ENCODE data around the gene LIPC. TPM values are rescaled to one million over a fixed set of nuclear protein-coding genes. Genes with fewer than 3 reads are reported as not detected.
A peak's percentile ranks its signal among the peaks of the same experiment; 100 is the strongest.

LIPC gene
- total RNA-seq, 4 donors from 2014 or later = 0.48 to 8.2 (median 2.6) TPM; not detected in 1

DNA sequence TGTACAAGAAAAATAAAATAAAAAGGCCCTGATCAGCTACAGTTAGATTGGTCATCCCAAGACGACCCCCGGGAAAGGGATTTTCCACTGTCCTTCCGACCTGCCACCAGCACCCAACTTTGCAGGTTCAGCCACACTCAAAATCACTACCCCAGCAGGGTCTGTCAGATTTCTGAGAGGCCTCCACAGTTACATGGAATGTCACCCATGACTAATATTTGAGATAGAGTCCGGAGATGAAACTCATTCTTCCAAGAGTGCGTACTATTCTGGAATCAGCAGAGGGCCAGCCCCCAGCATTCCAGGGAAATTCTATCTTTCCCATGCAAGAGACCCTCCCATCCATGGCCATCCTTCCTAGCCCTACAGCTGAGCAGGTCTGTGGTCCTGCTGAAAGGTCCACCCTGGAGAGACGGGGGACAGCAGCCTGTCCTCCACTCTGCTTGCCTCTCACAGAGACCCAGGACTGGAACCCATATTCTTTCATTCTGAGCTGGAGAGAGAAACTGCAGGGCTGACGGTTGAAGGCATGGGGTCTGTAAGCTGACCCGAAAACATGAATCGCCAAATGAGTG lies 5.8 kb downstream of the LIPC start:
- intact Hi-C loops (cut with DNase I; ENCODE audit: low total_unique reads) (no loop called here), in situ Hi-C loops (cut with MboI; ENCODE audit: low pct_ligation_motif_present in 1 of 4, low pct_unique_long_range_greater_than_20kb in 1 of 4, low sequenced_read_pairs in 3 of 4) (no loop called here)
- H3K9me3 ChIP-seq = no peaks in the 10 kb centered on the region
- DNase-seq = no peak
- no peak overlapping the region for H3K27ac ChIP-seq
- H3K36me3 ChIP-seq = no peaks in the 10 kb centered on the region
- WGBS, 2 donors (ENCODE audit: low coverage in 1 of 2) = 80 to 95% methylated on average over 1 to 9 of the region's 9 CpGs
- no peaks in the 10 kb centered on the region for H3K27me3 ChIP-seq
- no peak for TF ChIP-seq EP300 (IDR thresholded peaks at IDR 0.05; ENCODE audit: low read depth)
- TF ChIP-seq, protein P1, sequence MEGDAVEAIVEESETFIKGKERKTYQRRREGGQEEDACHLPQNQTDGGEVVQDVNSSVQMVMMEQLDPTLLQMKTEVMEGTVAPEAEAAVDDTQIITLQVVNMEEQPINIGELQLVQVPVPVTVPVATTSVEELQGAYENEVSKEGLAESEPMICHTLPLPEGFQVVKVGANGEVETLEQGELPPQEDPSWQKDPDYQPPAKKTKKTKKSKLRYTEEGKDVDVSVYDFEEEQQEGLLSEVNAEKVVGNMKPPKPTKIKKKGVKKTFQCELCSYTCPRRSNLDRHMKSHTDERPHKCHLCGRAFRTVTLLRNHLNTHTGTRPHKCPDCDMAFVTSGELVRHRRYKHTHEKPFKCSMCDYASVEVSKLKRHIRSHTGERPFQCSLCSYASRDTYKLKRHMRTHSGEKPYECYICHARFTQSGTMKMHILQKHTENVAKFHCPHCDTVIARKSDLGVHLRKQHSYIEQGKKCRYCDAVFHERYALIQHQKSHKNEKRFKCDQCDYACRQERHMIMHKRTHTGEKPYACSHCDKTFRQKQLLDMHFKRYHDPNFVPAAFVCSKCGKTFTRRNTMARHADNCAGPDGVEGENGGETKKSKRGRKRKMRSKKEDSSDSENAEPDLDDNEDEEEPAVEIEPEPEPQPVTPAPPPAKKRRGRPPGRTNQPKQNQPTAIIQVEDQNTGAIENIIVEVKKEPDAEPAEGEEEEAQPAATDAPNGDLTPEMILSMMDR (IDR thresholded peaks at IDR 0.05) = no peak
- TF ChIP-seq POLR2AphosphoS5 (IDR thresholded peaks at IDR 0.05) = no peak
- TF ChIP-seq POLR2A (IDR thresholded peaks at IDR 0.05) = no peak
- H3K4me3 ChIP-seq = no peak overlapping the region
- peaks cover 5 to 43% (median 21%) of the 10 kb centered on the region in 4 donors for H3K4me1 ChIP-seq

DNA sequence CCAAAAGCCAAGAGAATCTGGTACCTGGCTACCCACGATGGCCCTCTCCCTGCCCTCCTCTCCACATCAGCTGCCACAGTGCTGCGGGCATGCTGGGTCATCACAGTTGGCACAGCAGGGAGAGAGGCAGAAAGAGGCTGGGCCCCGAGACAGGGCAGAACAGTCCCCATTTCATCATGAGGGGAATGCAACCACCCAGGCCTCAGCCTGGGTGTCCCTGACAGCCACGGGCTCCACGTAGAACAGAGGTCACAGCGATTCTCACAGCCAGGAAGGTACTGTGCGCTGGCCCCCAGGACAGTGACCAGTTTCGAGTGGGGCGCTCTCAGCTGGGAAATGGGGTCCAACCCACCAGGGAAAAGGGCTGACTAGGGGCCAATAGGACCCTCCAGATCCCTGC lies 6.3 kb downstream of the LIPC start:
- DNase-seq = no peak
- no peaks in the 10 kb centered on the region for H3K27me3 ChIP-seq
- H3K27ac ChIP-seq = no peak overlapping the region
- in situ Hi-C loops (cut with MboI; ENCODE audit: low pct_ligation_motif_present in 1 of 4, low pct_unique_long_range_greater_than_20kb in 1 of 4, low sequenced_read_pairs in 3 of 4) = no loop called here
- TF ChIP-seq POLR2AphosphoS5 (IDR thresholded peaks at IDR 0.05) = no peak
- TF ChIP-seq, protein P1 (IDR thresholded peaks at IDR 0.05) = no peak
- TF ChIP-seq POLR2A (IDR thresholded peaks at IDR 0.05) = no peak
- no peak for TF ChIP-seq EP300 (IDR thresholded peaks at IDR 0.05; ENCODE audit: low read depth)
- H3K4me3 ChIP-seq = no peak overlapping the region
- WGBS, 2 donors (ENCODE audit: low coverage in 1 of 2) = 88% methylated on average over 9 of the region's 9 CpGs; no CpG with 5 or more reads in 1 of the 2 donors
- H3K9me3 ChIP-seq = no peaks in the 10 kb centered on the region
- H3K4me1 ChIP-seq = peaks cover 5 to 40% (median 21%) of the 10 kb centered on the region in 4 donors
- no peaks in the 10 kb centered on the region for H3K36me3 ChIP-seq
- intact Hi-C loops (cut with DNase I; ENCODE audit: low total_unique reads) = no loop called here

DNA sequence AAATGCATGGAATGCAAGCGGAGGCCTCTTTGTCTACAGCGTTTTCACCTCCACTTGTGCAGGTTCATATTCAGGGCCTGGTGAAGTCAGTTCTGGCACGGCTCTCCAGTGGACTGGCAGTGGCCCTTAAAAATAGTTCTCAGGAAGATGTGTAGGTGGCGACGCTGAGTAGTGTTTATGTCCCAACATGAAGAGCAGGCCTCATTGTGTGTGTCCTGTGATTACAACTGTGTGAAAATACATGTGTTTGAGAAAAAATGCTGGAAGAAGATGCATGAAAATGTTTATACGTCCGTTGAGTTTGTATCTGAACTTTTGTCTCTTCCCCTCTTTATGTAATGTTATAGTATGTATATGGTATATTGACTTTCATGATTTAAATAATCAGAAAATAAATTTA lies 7.2 kb downstream of the LIPC start:
- in situ Hi-C loops (cut with MboI; ENCODE audit: low pct_ligation_motif_present in 1 of 4, low pct_unique_long_range_greater_than_20kb in 1 of 4, low sequenced_read_pairs in 3 of 4) (no loop called here), intact Hi-C loops (cut with DNase I; ENCODE audit: low total_unique reads) (no loop called here)
- Histone ChIP-seq H3K4me1 (peaks cover 5 to 35% (median 21%) of the 10 kb centered on the region in 4 donors), H3K27ac (peak overlapping the region in 2 of 4 donors; percentile 77 to 80), H3K27me3 (no peaks in the 10 kb centered on the region), H3K36me3 (no peaks in the 10 kb centered on the region), H3K4me3 (no peak overlapping the region), H3K9me3 (no peaks in the 10 kb centered on the region)
- peak; percentile 47 for DNase-seq
- TF ChIP-seq, protein P1 (IDR thresholded peaks at IDR 0.05) = peak; percentile 8 to 46 (median 29)
- no peak for TF ChIP-seq POLR2A (IDR thresholded peaks at IDR 0.05)
- 68 to 73% methylated on average over 4 to 7 of the region's 7 CpGs for WGBS, 2 donors (ENCODE audit: low coverage in 1 of 2)

DNA sequence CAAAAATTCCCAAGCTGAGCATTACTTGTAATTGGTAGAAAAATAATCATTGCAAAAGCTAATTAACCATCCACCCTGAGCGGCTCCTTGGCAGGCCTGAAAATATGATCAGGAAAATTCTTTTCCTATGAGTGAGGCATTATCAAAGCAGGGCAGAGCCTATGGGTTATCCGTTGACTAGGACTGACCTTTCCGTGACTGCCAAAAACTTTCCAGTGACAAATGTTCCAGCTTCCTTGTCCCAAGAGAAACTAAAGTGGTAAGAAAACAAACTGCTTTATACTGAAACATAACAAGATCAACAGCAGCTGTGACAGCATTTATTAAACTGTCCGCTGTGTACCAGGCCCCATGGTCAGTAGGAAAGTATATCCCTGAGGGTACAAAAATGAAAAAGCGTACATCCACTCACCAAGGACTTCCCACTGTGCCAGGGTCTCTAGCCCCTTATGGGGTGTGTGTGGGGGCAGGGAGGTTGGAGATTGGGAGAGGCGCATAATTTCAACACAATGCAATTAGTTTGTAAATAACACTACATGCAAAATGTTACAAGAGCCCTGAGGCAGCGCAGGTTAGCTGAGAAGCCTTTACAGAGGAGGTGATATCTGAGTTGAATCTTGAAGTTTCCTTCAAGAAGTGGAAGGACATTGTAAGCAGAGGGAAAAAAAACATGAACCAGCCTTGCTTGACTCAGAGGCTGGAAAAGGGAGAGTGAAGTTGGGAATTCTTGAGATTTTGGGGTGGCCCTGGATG lies 8.5 kb downstream of the LIPC start:
- Histone ChIP-seq H3K27me3 (no peaks in the 10 kb centered on the region), H3K9me3 (no peaks in the 10 kb centered on the region), H3K36me3 (no peaks in the 10 kb centered on the region), H3K4me3 (no peak overlapping the region), H3K4me1 (peaks cover 5 to 35% (median 21%) of the 10 kb centered on the region in 4 donors), H3K27ac (peak overlapping the region; percentile 74 to 80 (median 77))
- TF ChIP-seq, protein P1 (IDR thresholded peaks at IDR 0.05) = no peak
- no peak for DNase-seq
- in situ Hi-C loops (cut with MboI; ENCODE audit: low pct_ligation_motif_present in 1 of 4, low pct_unique_long_range_greater_than_20kb in 1 of 4, low sequenced_read_pairs in 3 of 4) = no loop called here
- intact Hi-C loops (cut with DNase I; ENCODE audit: low total_unique reads) = no loop called here
- 61 to 68% methylated on average over 6 to 7 of the region's 7 CpGs for WGBS, 2 donors (ENCODE audit: low coverage in 1 of 2)
